CD4-positive, alpha-beta T cell (primary cell): ENCODE measurements around the gene KRTAP10-11. TPM values are rescaled to one million over a fixed set of nuclear protein-coding genes. Genes with fewer than 3 reads are reported as not detected.
"Not testable (repeated sequence)": the region's sequence is repeated elsewhere in the genome, so short reads cannot be mapped to it uniquely, and the experiment has no call there.

ENCODE experiments used
- ATAC-seq: fragments of 200-7000 bp; cut with Tn5 transposase; one replicate; pipeline ENCODE4 v1.10.0; 2022; ENCODE audit warnings: mild to moderate bottlenecking; ENCODE audit not compliant: poor library complexity
- CTCF ChIA-PET: fragments of 350-600 bp; sonication (Branson Sonifier 250); formaldehyde crosslinking; loops from one replicate; lab custom pipeline; 2021; ENCODE audit warnings: antibody characterized with exemption, inconsistent platforms; lab: Charles Lee
- POLR2A ChIA-PET: fragments of 350-600 bp; sonication (Branson Sonifier 250); formaldehyde crosslinking; loops from one replicate; lab custom pipeline; 2021; ENCODE audit warnings: antibody characterized with exemption, inconsistent platforms; lab: Charles Lee
- DNase-seq, 14 experiments: peaks; one replicate each; pipeline ENCODE4 v3.0.0-alpha.2; 2013 to 2020; ENCODE audit warnings: mixed read lengths in 2 of 14
- H3K27ac ChIP-seq, 2 donors: one replicate each; pipeline versions ENCODE4 v1.5.1 to v1.7.0; 2013; ENCODE audit warnings: low read length in 2 of 2, low read depth in 1 of 2, mild to moderate bottlenecking in 1 of 2
- H3K27me3 ChIP-seq, 2 experiments: 1 replicate in 1 of 2; 2 replicates in 1 of 2; pipeline versions ENCODE4 v1.6.1 to v1.7.0; 2013; ENCODE audit warnings: low read length in 2 of 2, control low read depth in 1 of 2, mild to moderate bottlenecking in 1 of 2, moderate library complexity in 1 of 2; ENCODE audit not compliant: insufficient read depth in 2 of 2, control insufficient read depth in 1 of 2
- H3K36me3 ChIP-seq: one replicate; pipeline ENCODE4 v1.6.1; 2013; ENCODE audit warnings: low read length, control low read depth; ENCODE audit not compliant: insufficient read depth
- H3K4me1 ChIP-seq: one replicate; pipeline ENCODE4 v1.6.1; 2013; ENCODE audit warnings: low read length, control low read depth; ENCODE audit not compliant: insufficient read depth
- H3K4me3 ChIP-seq: one replicate; pipeline ENCODE4 v1.5.1; 2013; ENCODE audit warnings: mild to moderate bottlenecking, low read length, moderate library complexity
- H3K9me3 ChIP-seq, 2 experiments: 1 replicate in 1 of 2; 2 replicates in 1 of 2; pipeline versions ENCODE4 v1.6.1 to v1.7.0; 2013; ENCODE audit warnings: low read length in 2 of 2, mild to moderate bottlenecking in 2 of 2, control low read depth in 1 of 2, moderate library complexity in 1 of 2; ENCODE audit not compliant: control insufficient read depth in 1 of 2, insufficient read depth in 1 of 2
- H3K27ac Mint-ChIP-seq: one replicate; pipeline ENCODE4 v1.8.0; 2020; ENCODE audit warnings: mixed read lengths
- H3K27me3 Mint-ChIP-seq: one replicate; pipeline ENCODE4 v1.8.0; 2021; ENCODE audit warnings: mixed read lengths
- H3K36me3 Mint-ChIP-seq: one replicate; pipeline ENCODE4 v1.8.0; 2021; ENCODE audit warnings: low read depth, mixed read lengths
- H3K4me1 Mint-ChIP-seq: one replicate; pipeline ENCODE4 v1.8.0; 2021; ENCODE audit warnings: low read depth, mixed read lengths
- H3K4me3 Mint-ChIP-seq: one replicate; pipeline ENCODE4 v1.8.0; 2020; ENCODE audit warnings: mild to moderate bottlenecking, mixed read lengths
- H3K9me3 Mint-ChIP-seq: one replicate; pipeline ENCODE4 v1.8.0; 2020; ENCODE audit warnings: mixed read lengths
- intact Hi-C, 2 experiments: fragments of 100-400 bp; cut with DNase I in 1 of 2; cut with micrococcal nuclease in 1 of 2; formaldehyde crosslinking; loops; one replicate each; pipeline versions ENCODE4 v1.15.1 to v1.9.0; 2023 to 2025; cut with DNase I, micrococcal nuclease
- total RNA-seq, 174 experiments: library from RNA in 2 of 174; stranded (reverse) in 2 of 174; gene quantifications; one replicate each; pipeline ENCODE4 v1.2.3 and lab custom pipeline; 2021 to 2026
- TF ChIP-seq, protein P1 (sequence below): fragments of 200-600 bp; IDR thresholded peaks from one replicate; pipeline ENCODE4 v1.8.0; 2022; ENCODE audit warnings: antibody characterized with exemption, mild to moderate bottlenecking

Gene KRTAP10-11
- total RNA-seq, 2 experiments from 2014 or later: not detected

DNA sequence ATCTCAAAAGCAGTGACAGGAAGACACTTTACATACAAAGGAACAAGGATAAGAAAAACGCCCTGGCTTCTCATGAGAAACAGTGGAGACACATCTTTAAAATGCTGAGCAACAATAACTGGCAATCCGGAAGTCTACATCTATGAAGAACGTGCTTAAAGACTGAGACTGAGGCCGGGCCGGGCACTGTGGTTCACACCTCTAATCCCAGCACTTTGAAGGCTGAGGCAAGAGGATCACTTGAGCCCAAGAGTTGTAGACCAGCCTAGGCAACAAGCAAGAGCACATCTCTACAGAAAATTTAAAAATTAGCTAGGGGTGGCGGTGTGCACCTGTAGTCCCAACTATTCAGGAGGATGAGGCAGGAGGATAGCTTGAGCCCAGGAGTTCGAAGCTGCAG is 37.9 kb downstream of the KRTAP10-11 start:
- no peaks in the 10 kb centered on the region for H3K36me3 ChIP-seq

DNA sequence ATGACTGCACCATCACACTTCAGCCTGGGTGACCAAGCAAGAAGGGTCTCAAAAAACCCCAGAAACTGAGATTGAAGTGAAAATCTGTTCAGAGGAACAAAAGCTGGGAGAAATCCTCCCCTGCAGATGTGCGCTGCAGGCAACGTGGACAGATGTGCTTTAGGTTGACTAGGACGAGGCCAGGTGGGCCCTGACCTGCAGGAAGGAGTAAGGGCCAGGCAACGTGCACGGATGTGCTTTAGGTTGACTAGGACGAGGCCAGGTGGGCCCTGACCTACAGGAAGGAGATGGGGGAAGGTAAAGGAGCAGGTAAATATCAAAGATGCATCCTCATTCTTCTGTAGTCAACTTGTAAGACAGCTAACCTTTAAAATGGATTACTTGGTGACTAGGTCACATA is 38.3 kb downstream of the KRTAP10-11 start:
- no peak overlapping the region for H3K27ac Mint-ChIP-seq
- no peaks in the 10 kb centered on the region for H3K9me3 ChIP-seq
- H3K36me3 Mint-ChIP-seq: no peaks in the 10 kb centered on the region

More for the DNA sequence above, 37.9 kb downstream of the KRTAP10-11 start:
- Mint-ChIP-seq H3K4me1 (no peaks in the 10 kb centered on the region), H3K36me3 (no peaks in the 10 kb centered on the region), H3K27ac (no peak overlapping the region), H3K4me3 (no peak overlapping the region), H3K9me3 (no peaks in the 10 kb centered on the region), H3K27me3 (peaks cover 27% of the 10 kb centered on the region)
- ChIA-PET POLR2A (no interaction called here), CTCF (no interaction called here)
- intact Hi-C loops: no loop called here
- H3K4me1 ChIP-seq: no peaks in the 10 kb centered on the region
- H3K9me3 ChIP-seq: no peaks in the 10 kb centered on the region
- ATAC-seq (no peak), DNase-seq (no peak)
- peaks cover 0 to 6% of the 10 kb centered on the region in 2 experiments for H3K27me3 ChIP-seq
- TF ChIP-seq, protein P1, sequence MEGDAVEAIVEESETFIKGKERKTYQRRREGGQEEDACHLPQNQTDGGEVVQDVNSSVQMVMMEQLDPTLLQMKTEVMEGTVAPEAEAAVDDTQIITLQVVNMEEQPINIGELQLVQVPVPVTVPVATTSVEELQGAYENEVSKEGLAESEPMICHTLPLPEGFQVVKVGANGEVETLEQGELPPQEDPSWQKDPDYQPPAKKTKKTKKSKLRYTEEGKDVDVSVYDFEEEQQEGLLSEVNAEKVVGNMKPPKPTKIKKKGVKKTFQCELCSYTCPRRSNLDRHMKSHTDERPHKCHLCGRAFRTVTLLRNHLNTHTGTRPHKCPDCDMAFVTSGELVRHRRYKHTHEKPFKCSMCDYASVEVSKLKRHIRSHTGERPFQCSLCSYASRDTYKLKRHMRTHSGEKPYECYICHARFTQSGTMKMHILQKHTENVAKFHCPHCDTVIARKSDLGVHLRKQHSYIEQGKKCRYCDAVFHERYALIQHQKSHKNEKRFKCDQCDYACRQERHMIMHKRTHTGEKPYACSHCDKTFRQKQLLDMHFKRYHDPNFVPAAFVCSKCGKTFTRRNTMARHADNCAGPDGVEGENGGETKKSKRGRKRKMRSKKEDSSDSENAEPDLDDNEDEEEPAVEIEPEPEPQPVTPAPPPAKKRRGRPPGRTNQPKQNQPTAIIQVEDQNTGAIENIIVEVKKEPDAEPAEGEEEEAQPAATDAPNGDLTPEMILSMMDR: no peak
- H3K27ac ChIP-seq: no peak overlapping the region
- no peak overlapping the region for H3K4me3 ChIP-seq

DNA sequence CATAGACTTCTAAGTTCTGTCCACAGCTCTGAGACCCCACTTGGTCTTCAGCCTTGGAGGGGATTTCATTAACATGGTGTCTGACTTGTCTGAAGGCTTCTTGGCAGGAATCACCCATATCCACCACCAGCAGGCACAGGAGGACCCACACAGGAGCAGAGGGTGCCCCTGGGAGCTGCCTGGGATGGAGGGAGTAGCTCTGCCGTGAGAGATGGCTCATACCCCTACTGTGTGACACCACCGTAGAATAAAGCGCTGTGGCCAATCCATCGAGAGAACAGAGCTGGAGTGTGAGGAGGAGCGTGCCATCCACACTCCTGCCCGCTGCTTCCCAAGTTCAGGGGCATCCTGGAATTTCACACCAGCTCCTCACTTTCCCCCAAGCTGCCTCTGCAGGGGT is 38.8 kb downstream of the KRTAP10-11 start:
- intact Hi-C loops, H3K4me1 Mint-ChIP-seq, H3K36me3 ChIP-seq, POLR2A ChIA-PET, H3K36me3 Mint-ChIP-seq, H3K4me3 ChIP-seq, H3K27ac ChIP-seq, ATAC-seq, H3K9me3 Mint-ChIP-seq, H3K27ac Mint-ChIP-seq, H3K9me3 ChIP-seq, H3K4me1 ChIP-seq, DNase-seq, CTCF ChIA-PET, H3K27me3 ChIP-seq, H3K4me3 Mint-ChIP-seq: not testable (repeated sequence)
- peaks cover 27% of the 10 kb centered on the region for H3K27me3 Mint-ChIP-seq

More for the DNA sequence above, 38.3 kb downstream of the KRTAP10-11 start:
- Histone ChIP-seq H3K4me1 (no peaks in the 10 kb centered on the region), H3K36me3 (no peaks in the 10 kb centered on the region), H3K27me3 (peaks cover 0 to 6% of the 10 kb centered on the region in 2 experiments), H3K4me3 (no peak overlapping the region), H3K27ac (no peak overlapping the region)
- Mint-ChIP-seq H3K4me1 (no peaks in the 10 kb centered on the region), H3K9me3 (no peaks in the 10 kb centered on the region), H3K27me3 (peaks cover 27% of the 10 kb centered on the region), H3K4me3 (no peak overlapping the region)
- CTCF ChIA-PET: no interaction called here
- intact Hi-C loops: no loop called here
- POLR2A ChIA-PET: no interaction called here
- no peak for ATAC-seq
- no peak for DNase-seq
- TF ChIP-seq, protein P1: no peak
